ENCODE results near the gene ADD1. TPM values are rescaled to one million over a fixed set of nuclear protein-coding genes. Genes with fewer than 3 reads are reported as not detected.

The ADD1 gene
- total and polyA plus RNA-seq, 2 donors (not counting 1 experiment from before 2014, with no cell fraction given) = 302 to 383 TPM

DNA sequence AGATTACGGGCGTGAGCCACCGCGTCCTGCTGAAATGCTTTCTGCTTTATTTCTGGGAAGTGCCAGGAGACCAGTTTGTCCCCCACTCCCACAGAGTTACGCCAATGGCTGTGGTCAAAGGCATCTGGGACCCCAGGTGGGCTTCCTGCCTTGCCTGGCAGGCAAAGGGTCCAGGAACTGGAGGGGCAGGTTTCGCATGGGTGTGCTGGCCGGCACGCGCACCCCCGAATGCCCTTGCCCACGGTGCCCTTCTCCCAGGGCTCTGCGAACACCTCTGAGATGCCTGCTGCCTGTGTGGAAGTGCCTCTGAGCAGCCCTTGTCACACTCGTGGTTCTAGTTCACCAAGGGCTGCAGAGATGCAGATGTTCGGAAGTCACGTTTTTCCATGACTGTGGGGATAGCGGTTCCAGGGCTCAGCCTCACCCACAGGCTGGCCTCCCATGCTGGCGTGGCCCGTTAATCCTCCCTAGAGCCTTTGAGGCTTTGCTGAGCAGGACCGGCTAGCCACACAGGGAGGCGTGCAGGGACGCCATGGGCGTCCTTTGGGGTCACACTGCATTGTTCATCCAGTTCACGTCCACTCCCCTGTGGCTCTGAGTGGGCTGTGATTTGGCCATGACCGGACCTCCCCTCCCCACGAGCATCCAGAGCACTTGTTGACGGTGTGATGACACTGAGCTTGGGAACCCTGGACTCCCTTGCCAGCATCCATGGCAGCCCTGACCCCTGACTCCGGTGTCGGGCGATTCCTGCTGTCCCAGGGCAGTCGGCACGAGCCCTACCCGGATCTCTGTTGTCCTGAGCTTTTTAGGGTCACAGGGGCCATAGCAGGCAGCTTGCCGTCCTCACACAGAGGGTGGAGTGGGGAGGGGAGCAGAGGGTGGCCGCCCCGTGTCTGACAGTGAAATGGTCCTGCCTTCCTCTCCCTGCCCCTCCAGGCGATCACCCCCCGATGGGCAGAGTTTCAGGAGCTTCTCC lies 12.7 kb upstream of the ADD1 start:
- Mint-ChIP-seq H3K4me1 (peaks cover 39% of the 10 kb centered on the region), H3K4me3 (no peak overlapping the region), H3K27me3 (no peaks in the 10 kb centered on the region), H3K9me3 (ENCODE audit: insufficient read depth) (no peaks in the 10 kb centered on the region), H3K27ac (no peak overlapping the region)
- ChIA-PET POLR2A (interaction anchor here (0.7 to 2.4 kb wide), 3 partner anchors 16 to 83 kb away, joined by 3 to 7 read pairs (median 6); no protein-coding TSS in a partner anchor), CTCF (interaction anchor here (1.0 kb wide), 1 partner anchor 31 kb away, joined by 3 read pairs; no protein-coding TSS in a partner anchor)
- H3K79me2 ChIP-seq (ENCODE audit: control insufficient read depth, insufficient read depth, low read length) = peaks cover 3% of the 10 kb centered on the region
- no peaks in the 10 kb centered on the region for H3K9me3 ChIP-seq (ENCODE audit: control extremely low read depth in 1 of 3, control insufficient read depth in 2 of 3, insufficient read depth in 1 of 3, low read length in 2 of 3)
- H3K27ac ChIP-seq (ENCODE audit: low read length in 2 of 2) = no peak overlapping the region
- H3K4me2 ChIP-seq (replicated peaks; ENCODE audit: low read depth, low read length, poor library complexity, severe bottlenecking) = no peak overlapping the region
- H4K20me1 ChIP-seq (ENCODE audit: control insufficient read depth, insufficient read depth, low read length, poor library complexity, severe bottlenecking) = peaks cover 75% of the 10 kb centered on the region
- no peak for DNase-seq
- H3K9ac ChIP-seq (ENCODE audit: low read length) = no peak overlapping the region
- ATAC-seq (ENCODE audit: low read depth) = no peak
- WGBS (ENCODE audit: insufficient coverage) = 92% methylated on average over 36 of the region's 37 CpGs
- H3K36me3 ChIP-seq (replicated peaks in 1 of 2; ENCODE audit: control extremely low read depth in 1 of 2, control insufficient read depth in 1 of 2, extremely low read depth in 1 of 2, insufficient read depth in 2 of 2, low read length in 1 of 2) = peaks cover 3 to 73% of the 10 kb centered on the region in 2 experiments
- H2AFZ ChIP-seq (ENCODE audit: insufficient read depth, low read depth, low read length, poor library complexity, severe bottlenecking) = no peak overlapping the region
- H3K27me3 ChIP-seq (replicated peaks in 1 of 4; ENCODE audit: control extremely low read depth in 1 of 4, control insufficient read depth in 3 of 4, insufficient read depth in 4 of 4, low read length in 3 of 4) = no peaks in the 10 kb centered on the region
- intact Hi-C loops (cut with micrococcal nuclease) = no loop called here
- H3K4me1 ChIP-seq (ENCODE audit: control insufficient read depth in 2 of 2, insufficient read depth in 2 of 2, low read length in 2 of 2) = peaks cover 44 to 45% of the 10 kb centered on the region in 2 donors
- no peak for TF ChIP-seq EZH2 (IDR thresholded peaks at IDR 0.05; ENCODE audit: borderline replicate concordance, insufficient read depth, low read depth, low read length, poor library complexity, severe bottlenecking)
- TF ChIP-seq, protein P1, sequence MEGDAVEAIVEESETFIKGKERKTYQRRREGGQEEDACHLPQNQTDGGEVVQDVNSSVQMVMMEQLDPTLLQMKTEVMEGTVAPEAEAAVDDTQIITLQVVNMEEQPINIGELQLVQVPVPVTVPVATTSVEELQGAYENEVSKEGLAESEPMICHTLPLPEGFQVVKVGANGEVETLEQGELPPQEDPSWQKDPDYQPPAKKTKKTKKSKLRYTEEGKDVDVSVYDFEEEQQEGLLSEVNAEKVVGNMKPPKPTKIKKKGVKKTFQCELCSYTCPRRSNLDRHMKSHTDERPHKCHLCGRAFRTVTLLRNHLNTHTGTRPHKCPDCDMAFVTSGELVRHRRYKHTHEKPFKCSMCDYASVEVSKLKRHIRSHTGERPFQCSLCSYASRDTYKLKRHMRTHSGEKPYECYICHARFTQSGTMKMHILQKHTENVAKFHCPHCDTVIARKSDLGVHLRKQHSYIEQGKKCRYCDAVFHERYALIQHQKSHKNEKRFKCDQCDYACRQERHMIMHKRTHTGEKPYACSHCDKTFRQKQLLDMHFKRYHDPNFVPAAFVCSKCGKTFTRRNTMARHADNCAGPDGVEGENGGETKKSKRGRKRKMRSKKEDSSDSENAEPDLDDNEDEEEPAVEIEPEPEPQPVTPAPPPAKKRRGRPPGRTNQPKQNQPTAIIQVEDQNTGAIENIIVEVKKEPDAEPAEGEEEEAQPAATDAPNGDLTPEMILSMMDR (IDR thresholded peaks at IDR 0.05) = no peak
- H3K4me3 ChIP-seq (ENCODE audit: control extremely low read depth in 1 of 5, extremely low read depth in 1 of 5, insufficient read depth in 1 of 5, low read depth in 2 of 5, low read length in 4 of 5) = no peak overlapping the region
